GM23338 (cell line): ENCODE results near the gene ZC3H14. TPM values are rescaled to one million over a fixed set of nuclear protein-coding genes. Genes with fewer than 3 reads are reported as not detected.

ENCODE experiments used
- ATAC-seq: fragments of 200-7000 bp; cut with Tn5 transposase; 3 replicates; pipeline ENCODE4 v1.9.1; 2020
- DNase-seq: peaks from one replicate; pipeline ENCODE4 v3.0.0-alpha.2; 2015; ENCODE audit warnings: low spot score
- H2AFZ ChIP-seq: fragments of 200-600 bp; sonication (generic); 2 replicates; pipeline ENCODE4 v1.8.0; 2016; ENCODE audit warnings: antibody characterized with exemption, mild to moderate bottlenecking, moderate library complexity
- H3F3A ChIP-seq: fragments of 200-600 bp; sonication (generic); replicated peaks from 2 replicates; pipeline ENCODE4 v1.8.0; 2017; ENCODE audit warnings: antibody characterized with exemption, mixed run types, low read depth
- H3K27ac ChIP-seq: fragments of 200-600 bp; sonication (generic); 2 replicates; pipeline ENCODE4 v1.6.1; 2016; ENCODE audit warnings: low read depth
- H3K27me3 ChIP-seq: fragments of 200-600 bp; sonication (generic); 2 replicates; pipeline ENCODE4 v1.8.0; 2016; ENCODE audit warnings: mild to moderate bottlenecking, mixed run types, moderate library complexity; ENCODE audit not compliant: insufficient read depth
- H3K36me3 ChIP-seq: fragments of 200-600 bp; sonication (generic); 2 replicates; pipeline ENCODE4 v1.8.0; 2016; ENCODE audit warnings: mild to moderate bottlenecking; ENCODE audit not compliant: insufficient read depth
- H3K4me1 ChIP-seq: fragments of 200-600 bp; sonication (generic); 2 replicates; pipeline ENCODE4 v1.8.0; 2016; ENCODE audit warnings: mild to moderate bottlenecking, moderate library complexity; ENCODE audit not compliant: insufficient read depth
- H3K4me2 ChIP-seq: fragments of 200-600 bp; sonication (generic); 2 replicates; pipeline ENCODE4 v1.7.1; 2017; ENCODE audit warnings: mixed run types
- H3K4me3 ChIP-seq: fragments of 200-600 bp; sonication (generic); 2 replicates; pipeline ENCODE4 v1.6.1; 2016; ENCODE audit warnings: mixed run types
- H3K79me2 ChIP-seq: fragments of 200-600 bp; sonication (generic); replicated peaks from 2 replicates; pipeline ENCODE4 v1.8.0; 2017; ENCODE audit warnings: mild to moderate bottlenecking; ENCODE audit not compliant: insufficient read depth
- H3K9me2 ChIP-seq: fragments of 200-600 bp; sonication (generic); 2 replicates; pipeline ENCODE4 v1.8.0; 2017; ENCODE audit not compliant: insufficient read depth
- H4K20me1 ChIP-seq: fragments of 200-600 bp; sonication (generic); replicated peaks from 2 replicates; pipeline ENCODE4 v1.8.0; 2017; ENCODE audit warnings: mild to moderate bottlenecking; ENCODE audit not compliant: insufficient read depth
- H3K27ac Mint-ChIP-seq: 2 replicates; pipeline ENCODE4 v1.8.0; 2020; ENCODE audit warnings: inconsistent platforms, mild to moderate bottlenecking, moderate library complexity, mixed read lengths
- H3K27me3 Mint-ChIP-seq: 3 replicates; pipeline ENCODE4 v1.8.0; 2022; ENCODE audit warnings: low read depth, mild to moderate bottlenecking, moderate library complexity, mixed read lengths, inconsistent platforms; ENCODE audit not compliant: insufficient read depth, poor library complexity
- H3K36me3 Mint-ChIP-seq: 3 replicates; pipeline ENCODE4 v1.8.0; 2021; ENCODE audit warnings: low read depth, mild to moderate bottlenecking, inconsistent platforms, moderate library complexity, mixed read lengths
- H3K4me1 Mint-ChIP-seq: 3 replicates; pipeline ENCODE4 v1.8.0; 2020; ENCODE audit warnings: mild to moderate bottlenecking, inconsistent platforms, mixed read lengths
- H3K4me3 Mint-ChIP-seq: 3 replicates; pipeline ENCODE4 v1.8.0; 2021; ENCODE audit warnings: moderate library complexity, mild to moderate bottlenecking, inconsistent platforms, mixed read lengths
- H3K9me3 Mint-ChIP-seq: 3 replicates; pipeline ENCODE4 v1.8.0; 2020; ENCODE audit warnings: moderate library complexity, mild to moderate bottlenecking, inconsistent platforms, mixed read lengths
- CREB1 ChIP-seq: fragments of 250-450 bp; sonication (Bioruptor Pico); IDR thresholded peaks from 2 replicates; pipeline ENCODE4 v1.5.0; 2020; ENCODE audit warnings: low read depth, mild to moderate bottlenecking, moderate library complexity
- ETS1 ChIP-seq: IDR thresholded peaks from 2 replicates; pipeline ENCODE4 v1.6.1; 2016; ENCODE audit warnings: antibody characterized with exemption
- EZH2 ChIP-seq: fragments of 200-600 bp; sonication (generic); IDR thresholded peaks from one replicate; pipeline ENCODE4 v1.8.0; 2017; ENCODE audit warnings: antibody characterized with exemption, mild to moderate bottlenecking, low read depth; ENCODE audit not compliant: unreplicated experiment
- EZH2phosphoT487 ChIP-seq: fragments of 200-600 bp; sonication (generic); IDR thresholded peaks from one replicate; pipeline ENCODE4 v1.8.1; 2018; ENCODE audit warnings: antibody characterized with exemption; ENCODE audit not compliant: unreplicated experiment
- JUNB ChIP-seq: IDR thresholded peaks from one replicate; pipeline ENCODE4 v1.6.1; 2016; ENCODE audit warnings: antibody characterized with exemption; ENCODE audit not compliant: unreplicated experiment
- POLR2AphosphoS5 ChIP-seq: IDR thresholded peaks from 2 replicates; pipeline ENCODE4 v1.6.1; 2016; ENCODE audit warnings: antibody characterized with exemption, low read depth
- STAT1 ChIP-seq: IDR thresholded peaks from one replicate; pipeline ENCODE4 v1.6.1; 2016; ENCODE audit warnings: antibody characterized with exemption; ENCODE audit not compliant: unreplicated experiment
- ZNF331 ChIP-seq: fragments of 250-450 bp; sonication (Bioruptor Pico); IDR thresholded peaks from 2 replicates; pipeline ENCODE4 v1.5.0; 2020; ENCODE audit warnings: low read depth, mild to moderate bottlenecking, moderate library complexity
- ZNF462 ChIP-seq: fragments of 250-450 bp; sonication (Bioruptor Pico); IDR thresholded peaks from 2 replicates; pipeline ENCODE4 v1.5.0; 2020; ENCODE audit warnings: mild to moderate bottlenecking, moderate library complexity
- polyA plus RNA-seq: library from polyadenylated mRNA; unstranded; fragments of >200 nt; fragmentation: Nextera tagmentation; extraction: Ambion mirVana; gene quantifications from 2 replicates; pipeline ENCODE4 v1.2.1, GENCODE V29; 2016
- total RNA-seq: library from RNA; depleted of rRNA; stranded (reverse); fragments of >200 nt; shearing (Covaris generic); gene quantifications from 2 replicates; pipeline ENCODE4 v1.2.3, GENCODE V29; 2014
- TF ChIP-seq, protein P1 (sequence below): IDR thresholded peaks from one replicate; pipeline ENCODE4 v1.6.1; 2018; ENCODE audit warnings: antibody characterized with exemption; ENCODE audit not compliant: unreplicated experiment

Gene ZC3H14
- total and polyA plus RNA-seq, 2 experiments from 2014 or later: 63.2 to 87.9 TPM

- H3K4me3 ChIP-seq: no peak overlapping the region
- ATAC-seq (no peak), DNase-seq (peak; percentile 41)
- no peaks in the 10 kb centered on the region for H3K4me1 Mint-ChIP-seq
- no peaks in the 10 kb centered on the region for H3K4me1 ChIP-seq
- no peaks in the 10 kb centered on the region for H3F3A ChIP-seq
- no peaks in the 10 kb centered on the region for H3K9me2 ChIP-seq
- no peak overlapping the region for H2AFZ ChIP-seq
- no peaks in the 10 kb centered on the region for H3K27me3 Mint-ChIP-seq
- peaks cover 15% of the 10 kb centered on the region for H3K36me3 Mint-ChIP-seq
- H3K4me2 ChIP-seq: no peak overlapping the region
- H3K27ac ChIP-seq: no peak overlapping the region
- no peak for TF ChIP-seq JUNB
- TF ChIP-seq CREB1: no peak
- H3K27ac Mint-ChIP-seq: no peak overlapping the region
- peaks cover 4% of the 10 kb centered on the region; the same call in 2 of the 3 replicates for H3K9me3 Mint-ChIP-seq
- no peaks in the 10 kb centered on the region for H3K36me3 ChIP-seq
- no peaks in the 10 kb centered on the region for H3K27me3 ChIP-seq
- 0 out of 2 replicates have a peak, but pooled peaks cover 8% of the 10 kb centered on the region for H3K79me2 ChIP-seq
- no peaks in the 10 kb centered on the region; the same call in 1 of the 2 replicates for H4K20me1 ChIP-seq
- H3K4me3 Mint-ChIP-seq: no peak overlapping the region
These were observed 29.7 kb upstream of the ZC3H14 start for GRCh38 chr14:88533064-88533602.

DNA sequence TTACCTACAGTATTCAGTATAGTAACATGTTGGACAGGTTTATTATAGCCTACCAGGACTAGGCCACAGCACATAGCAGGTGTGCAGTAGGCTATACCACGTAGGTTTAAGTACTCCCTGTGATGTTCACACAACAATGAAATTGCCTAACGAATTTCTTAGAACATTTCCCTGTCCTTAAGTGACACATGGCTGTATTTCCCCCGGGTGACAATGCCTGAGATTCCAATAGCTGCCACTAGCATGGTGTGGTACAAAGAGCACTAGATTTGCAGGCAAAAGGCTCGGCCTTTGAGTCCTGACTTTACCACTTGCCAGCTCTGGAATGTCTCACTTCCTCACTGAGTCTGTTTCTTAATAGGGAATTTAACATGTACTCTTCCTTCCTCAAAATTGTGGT lies 27.7 kb upstream of the ZC3H14 start:
- peak; percentile 73 for ATAC-seq
- Mint-ChIP-seq H3K4me1 (no peaks in the 10 kb centered on the region), H3K36me3 (peaks cover 10% of the 10 kb centered on the region; the same call in 2 of the 3 replicates), H3K27ac (no peak overlapping the region), H3K4me3 (no peak overlapping the region), H3K9me3 (no peaks in the 10 kb centered on the region; the same call in 2 of the 3 replicates), H3K27me3 (no peaks in the 10 kb centered on the region)
- no peaks in the 10 kb centered on the region for H3F3A ChIP-seq
- H3K79me2 ChIP-seq: 0 out of 2 replicates have a peak, but pooled peaks cover 8% of the 10 kb centered on the region
- H4K20me1 ChIP-seq: no peaks in the 10 kb centered on the region; the same call in 1 of the 2 replicates
- no peaks in the 10 kb centered on the region for H3K9me2 ChIP-seq
- no peaks in the 10 kb centered on the region for H3K27me3 ChIP-seq
- DNase-seq: peak; percentile 57
- no peaks in the 10 kb centered on the region for H3K36me3 ChIP-seq
- H3K4me1 ChIP-seq: no peaks in the 10 kb centered on the region
- H3K27ac ChIP-seq: no peak overlapping the region
- H2AFZ ChIP-seq: no peak overlapping the region
- H3K4me2 ChIP-seq: no peak overlapping the region
- H3K4me3 ChIP-seq: no peak overlapping the region
- no peak for TF ChIP-seq POLR2AphosphoS5
- no peak for TF ChIP-seq EZH2phosphoT487
- no peak for TF ChIP-seq ZNF462 (CRISPR knock-in tag)
- no peak for TF ChIP-seq EZH2
- TF ChIP-seq, protein P1, sequence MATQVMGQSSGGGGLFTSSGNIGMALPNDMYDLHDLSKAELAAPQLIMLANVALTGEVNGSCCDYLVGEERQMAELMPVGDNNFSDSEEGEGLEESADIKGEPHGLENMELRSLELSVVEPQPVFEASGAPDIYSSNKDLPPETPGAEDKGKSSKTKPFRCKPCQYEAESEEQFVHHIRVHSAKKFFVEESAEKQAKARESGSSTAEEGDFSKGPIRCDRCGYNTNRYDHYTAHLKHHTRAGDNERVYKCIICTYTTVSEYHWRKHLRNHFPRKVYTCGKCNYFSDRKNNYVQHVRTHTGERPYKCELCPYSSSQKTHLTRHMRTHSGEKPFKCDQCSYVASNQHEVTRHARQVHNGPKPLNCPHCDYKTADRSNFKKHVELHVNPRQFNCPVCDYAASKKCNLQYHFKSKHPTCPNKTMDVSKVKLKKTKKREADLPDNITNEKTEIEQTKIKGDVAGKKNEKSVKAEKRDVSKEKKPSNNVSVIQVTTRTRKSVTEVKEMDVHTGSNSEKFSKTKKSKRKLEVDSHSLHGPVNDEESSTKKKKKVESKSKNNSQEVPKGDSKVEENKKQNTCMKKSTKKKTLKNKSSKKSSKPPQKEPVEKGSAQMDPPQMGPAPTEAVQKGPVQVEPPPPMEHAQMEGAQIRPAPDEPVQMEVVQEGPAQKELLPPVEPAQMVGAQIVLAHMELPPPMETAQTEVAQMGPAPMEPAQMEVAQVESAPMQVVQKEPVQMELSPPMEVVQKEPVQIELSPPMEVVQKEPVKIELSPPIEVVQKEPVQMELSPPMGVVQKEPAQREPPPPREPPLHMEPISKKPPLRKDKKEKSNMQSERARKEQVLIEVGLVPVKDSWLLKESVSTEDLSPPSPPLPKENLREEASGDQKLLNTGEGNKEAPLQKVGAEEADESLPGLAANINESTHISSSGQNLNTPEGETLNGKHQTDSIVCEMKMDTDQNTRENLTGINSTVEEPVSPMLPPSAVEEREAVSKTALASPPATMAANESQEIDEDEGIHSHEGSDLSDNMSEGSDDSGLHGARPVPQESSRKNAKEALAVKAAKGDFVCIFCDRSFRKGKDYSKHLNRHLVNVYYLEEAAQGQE: no peak
- no peak for TF ChIP-seq ZNF331
- no peak for TF ChIP-seq STAT1
- no peak for TF ChIP-seq JUNB
- no peak for TF ChIP-seq ETS1
- TF ChIP-seq CREB1: no peak
